ENCODE data around the gene TRNT1.

Gene TRNT1

GRCh38 chr3:3178498-3179328 lies 52.0 kb downstream of the TRNT1 start:
- no peak for DNase-seq (ENCODE audit: low read depth in 2 of 2)

- peak; percentile 40 to 48 for DNase-seq (ENCODE audit: low read depth in 2 of 2)
Measured at GRCh38 chr3:3179407-3180094, 52.8 kb downstream of the TRNT1 start, which contains the start of gene CRBN. Gene CRBN (minus strand): TSS chr3:3179691. CDS start chr3:3179687, 4 bp downstream.

- DNase-seq (ENCODE audit: low read depth in 2 of 2): no peak
Measured at GRCh38 chr3:3180456-3180855, 53.7 kb downstream of the TRNT1 start.

- DNase-seq (ENCODE audit: low read depth in 2 of 2): no peak
Measured at GRCh38 chr3:3184876-3185275, 58.1 kb downstream of the TRNT1 start.

GRCh38 chr3:3189102-3189727 lies 62.5 kb downstream of the TRNT1 start:
- no peak for DNase-seq (ENCODE audit: low read depth in 2 of 2)

- DNase-seq (ENCODE audit: low read depth in 2 of 2): no peak
Measured at GRCh38 chr3:3189961-3190360, 63.2 kb downstream of the TRNT1 start.

- DNase-seq (ENCODE audit: low read depth in 2 of 2): no peak
Measured at GRCh38 chr3:3191675-3192285, 65.0 kb downstream of the TRNT1 start.

GRCh38 chr3:3192286-3192675 lies 65.5 kb downstream of the TRNT1 start:
- no peak for DNase-seq (ENCODE audit: low read depth in 2 of 2)

- no peak for DNase-seq (ENCODE audit: low read depth in 2 of 2)
Measured at GRCh38 chr3:3194861-3195260, 68.1 kb downstream of the TRNT1 start.

GRCh38 chr3:3196148-3196861 lies 69.6 kb downstream of the TRNT1 start:
- no peak for DNase-seq (ENCODE audit: low read depth in 2 of 2)

All from fibroblast of skin of left biceps (primary cell).